Muscle layer of duodenum (tissue), 2 donors: ENCODE results near the gene CCDC149.

Experiments
- H3K27ac ChIP-seq: one replicate; pipeline ENCODE4 v1.7.0; 2013; ENCODE audit warnings: mild to moderate bottlenecking, low read length
- H3K27me3 ChIP-seq: one replicate; pipeline ENCODE4 v1.7.0; 2013; ENCODE audit warnings: low read depth, mild to moderate bottlenecking, control low read depth, low read length
- H3K36me3 ChIP-seq, 2 donors: one replicate each; pipeline ENCODE4 v1.7.0; 2013; ENCODE audit warnings: low read length in 2 of 2, control low read depth in 1 of 2, mild to moderate bottlenecking in 1 of 2; ENCODE audit not compliant: insufficient read depth in 2 of 2, control insufficient read depth in 1 of 2
- H3K4me1 ChIP-seq, 2 donors: one replicate each; pipeline ENCODE4 v1.7.0; 2013; ENCODE audit warnings: low read length in 2 of 2, mild to moderate bottlenecking in 2 of 2, control low read depth in 1 of 2, moderate library complexity in 1 of 2; ENCODE audit not compliant: insufficient read depth in 2 of 2, control insufficient read depth in 1 of 2
- H3K4me3 ChIP-seq, 2 donors: one replicate each; pipeline ENCODE4 v1.7.0; 2013; ENCODE audit warnings: low read length in 2 of 2, low read depth in 1 of 2, mild to moderate bottlenecking in 1 of 2
- H3K9me3 ChIP-seq, 2 donors: one replicate each; pipeline ENCODE4 v1.7.0; 2013; ENCODE audit warnings: low read length in 2 of 2, control low read depth in 1 of 2, mild to moderate bottlenecking in 1 of 2; ENCODE audit not compliant: control insufficient read depth in 1 of 2
- donor health status: healthy.

The CCDC149 gene

DNA sequence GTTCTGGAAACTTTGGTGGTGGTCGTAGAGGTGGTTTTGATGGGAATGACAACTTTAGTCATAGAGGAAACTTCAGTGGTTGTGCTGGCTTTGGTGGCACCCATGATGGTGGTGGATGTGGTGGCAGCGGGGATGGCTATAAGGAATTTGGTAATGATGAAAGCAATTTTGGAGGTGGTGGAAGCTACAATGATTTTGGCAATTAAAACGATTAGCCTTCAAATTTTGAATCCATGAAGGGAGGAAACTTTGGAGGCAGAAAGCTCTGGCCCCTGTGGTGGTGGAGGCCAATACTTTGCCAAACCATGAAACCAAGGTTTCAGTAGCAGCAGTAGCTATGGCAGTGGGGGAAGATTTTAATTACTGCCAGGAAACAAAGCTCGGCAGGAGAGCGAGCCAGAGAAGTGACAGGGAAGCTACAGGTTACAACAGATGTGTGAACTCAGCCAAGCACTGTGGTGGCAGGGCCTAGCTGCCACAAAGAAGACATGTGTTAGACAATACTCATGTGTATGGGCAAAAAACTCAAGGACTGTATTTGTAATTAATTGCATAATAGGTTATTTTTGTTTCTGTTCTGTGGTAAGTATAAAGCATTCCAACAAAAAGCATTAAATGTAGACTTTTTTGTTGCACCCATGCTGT lies 140.7 kb downstream of the CCDC149 start:
- Histone ChIP-seq H3K27me3 (no peaks in the 10 kb centered on the region), H3K4me1 (peaks cover 0 to 10% of the 10 kb centered on the region in 2 donors), H3K9me3 (no peaks in the 10 kb centered on the region), H3K36me3 (no peaks in the 10 kb centered on the region), H3K4me3 (no peak overlapping the region), H3K27ac (no peak overlapping the region)

DNA sequence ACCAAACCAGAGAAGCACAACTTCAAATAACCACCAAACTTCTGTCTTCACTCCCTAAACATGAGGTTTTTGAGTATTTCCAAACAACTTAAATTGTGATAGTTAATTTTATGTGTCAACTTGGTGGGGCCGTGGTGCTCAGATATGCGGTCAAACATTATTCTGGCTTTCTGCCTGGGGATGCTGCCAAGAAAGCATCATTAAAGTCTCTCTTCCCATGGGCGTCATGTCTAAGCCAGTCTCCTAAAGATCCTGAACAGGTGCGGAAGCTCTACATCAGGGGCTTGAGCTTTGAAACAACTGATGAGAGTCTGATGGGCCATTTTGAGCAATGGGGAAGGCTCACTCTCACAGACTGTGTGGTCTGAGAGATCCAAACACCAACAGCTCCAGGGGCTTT lies 141.6 kb downstream of the CCDC149 start:
- Histone ChIP-seq H3K27ac (no peak overlapping the region), H3K4me3 (no peak overlapping the region), H3K27me3 (no peaks in the 10 kb centered on the region), H3K4me1 (peaks cover 0 to 10% of the 10 kb centered on the region in 2 donors), H3K9me3 (no peaks in the 10 kb centered on the region), H3K36me3 (no peaks in the 10 kb centered on the region)

DNA sequence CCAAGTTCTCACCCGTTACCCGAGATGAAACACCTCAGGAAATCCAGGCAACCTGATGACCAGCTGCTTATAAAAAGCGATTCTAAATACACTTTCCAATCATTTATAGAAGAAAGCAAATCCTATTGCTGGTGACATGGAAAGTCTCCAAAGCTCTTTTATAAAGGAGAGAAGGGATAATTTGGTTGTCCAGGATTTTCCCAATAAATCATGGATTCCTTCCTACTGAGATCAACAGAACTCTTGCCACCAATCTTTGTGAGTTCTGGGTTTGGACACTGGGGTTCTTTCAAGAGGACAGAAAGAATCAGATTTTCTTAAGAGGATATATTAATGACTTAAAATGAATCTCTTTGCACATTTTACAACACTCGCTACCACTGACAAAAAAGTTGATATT lies 142.2 kb downstream of the CCDC149 start:
- no peak overlapping the region for H3K27ac ChIP-seq

DNA sequence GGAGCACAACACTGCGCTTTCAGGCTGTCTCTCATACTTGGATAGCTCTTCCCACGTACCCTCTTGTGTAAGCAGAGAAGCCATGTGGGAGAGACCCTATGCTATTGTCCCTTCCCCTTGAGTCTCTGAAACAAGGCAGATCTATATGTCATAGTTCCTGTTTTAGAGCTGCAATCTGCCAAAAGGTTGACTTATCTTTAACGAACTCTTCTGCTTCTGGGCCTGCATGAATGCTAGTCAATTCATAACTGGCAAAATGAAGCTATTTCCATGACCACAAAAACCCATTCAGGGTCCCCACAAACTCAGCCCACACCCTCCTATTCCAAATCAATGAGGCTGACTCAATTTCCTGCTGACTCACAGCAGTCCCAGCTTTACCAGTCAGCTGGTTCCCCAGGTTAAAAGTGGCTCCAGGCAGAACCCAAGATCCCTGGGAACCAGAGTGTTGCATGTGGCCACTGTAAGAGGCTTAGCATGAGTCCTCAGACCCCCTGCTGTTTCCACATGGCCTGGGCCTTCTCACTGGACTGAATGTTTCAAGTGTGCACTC lies 142.7 kb downstream of the CCDC149 start:
- no peak overlapping the region for H3K27ac ChIP-seq
- peaks cover 0 to 10% of the 10 kb centered on the region in 2 donors for H3K4me1 ChIP-seq
- H3K27me3 ChIP-seq, result no peaks in the 10 kb centered on the region
- no peaks in the 10 kb centered on the region for H3K9me3 ChIP-seq
- H3K4me3 ChIP-seq, result no peak overlapping the region
- no peaks in the 10 kb centered on the region for H3K36me3 ChIP-seq

More for the DNA sequence above, 142.2 kb downstream of the CCDC149 start:
- Histone ChIP-seq H3K36me3 (no peaks in the 10 kb centered on the region), H3K4me3 (no peak overlapping the region), H3K27me3 (no peaks in the 10 kb centered on the region), H3K9me3 (no peaks in the 10 kb centered on the region), H3K4me1 (peaks cover 0 to 10% of the 10 kb centered on the region in 2 donors)

DNA sequence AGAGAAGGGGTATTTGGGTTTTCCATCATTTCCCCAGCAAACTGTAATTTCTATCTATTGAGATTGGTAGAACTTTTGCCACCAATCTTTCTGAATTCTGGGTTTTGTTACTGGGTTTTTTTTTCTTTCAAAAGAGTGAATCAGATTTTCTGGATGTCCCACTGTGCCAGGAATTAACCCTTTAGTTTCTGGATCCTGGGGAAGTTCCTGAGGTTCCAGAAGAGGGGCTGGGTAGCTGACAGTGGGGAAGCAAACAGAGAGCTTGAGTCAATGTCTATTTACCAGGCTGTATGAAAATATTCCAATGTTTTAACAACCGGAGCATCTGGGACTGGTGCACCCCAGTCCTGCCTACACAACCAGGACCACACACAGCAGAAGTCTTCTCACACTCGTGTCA lies 143.3 kb downstream of the CCDC149 start:
- H3K4me3 ChIP-seq, result no peak overlapping the region
- no peak overlapping the region for H3K27ac ChIP-seq
- no peaks in the 10 kb centered on the region for H3K9me3 ChIP-seq
- H3K36me3 ChIP-seq, result no peaks in the 10 kb centered on the region
- H3K4me1 ChIP-seq, result peaks cover 0 to 10% of the 10 kb centered on the region in 2 donors
- no peaks in the 10 kb centered on the region for H3K27me3 ChIP-seq

DNA sequence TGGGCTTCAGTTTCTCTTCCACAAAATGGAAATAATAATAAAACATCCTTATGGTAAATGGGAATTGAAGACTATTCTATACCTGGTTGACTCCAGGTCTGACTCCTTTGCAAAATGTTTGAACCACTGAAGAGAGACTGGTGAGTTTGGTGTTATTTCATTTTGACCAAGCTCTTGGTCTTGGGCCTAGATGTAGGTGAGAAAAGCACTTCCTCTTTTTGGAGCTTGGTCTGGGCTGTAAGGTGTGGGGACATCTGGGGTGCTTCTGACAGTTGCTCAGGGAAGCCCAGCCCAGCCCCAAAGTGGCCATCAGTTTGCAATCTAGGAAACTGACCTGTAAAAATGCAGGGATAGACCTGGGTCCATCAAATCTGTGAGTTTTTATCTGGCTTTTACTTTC lies 144.2 kb downstream of the CCDC149 start:
- H3K27me3 ChIP-seq, result no peaks in the 10 kb centered on the region
- H3K4me3 ChIP-seq, result no peak overlapping the region
- no peak overlapping the region for H3K27ac ChIP-seq
- peaks cover 0 to 10% of the 10 kb centered on the region in 2 donors for H3K4me1 ChIP-seq
- no peaks in the 10 kb centered on the region for H3K9me3 ChIP-seq
- no peaks in the 10 kb centered on the region for H3K36me3 ChIP-seq

DNA sequence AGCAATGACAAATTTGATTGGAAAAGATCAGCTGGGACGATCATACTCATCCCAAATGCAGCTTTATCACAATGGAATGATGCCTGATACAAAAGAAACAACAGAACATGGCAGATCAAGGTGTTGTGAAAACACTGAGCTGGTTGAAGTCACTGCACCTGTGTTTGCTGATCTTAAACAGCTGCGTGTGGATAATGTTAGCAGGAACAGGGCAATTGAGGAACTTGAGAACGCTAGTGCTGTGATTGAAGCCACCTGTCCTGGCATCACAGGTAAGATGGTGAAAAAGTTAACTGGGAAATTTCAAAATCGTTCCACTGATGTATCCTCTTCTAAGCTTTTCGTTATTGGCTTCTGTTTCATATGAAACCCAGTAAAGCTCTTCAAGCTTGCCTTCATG lies 144.8 kb downstream of the CCDC149 start:
- no peak overlapping the region for H3K4me3 ChIP-seq
- no peaks in the 10 kb centered on the region for H3K27me3 ChIP-seq
- no peak overlapping the region for H3K27ac ChIP-seq
- H3K4me1 ChIP-seq, result peaks cover 0 to 10% of the 10 kb centered on the region in 2 donors
- no peaks in the 10 kb centered on the region for H3K9me3 ChIP-seq
- H3K36me3 ChIP-seq, result no peaks in the 10 kb centered on the region

DNA sequence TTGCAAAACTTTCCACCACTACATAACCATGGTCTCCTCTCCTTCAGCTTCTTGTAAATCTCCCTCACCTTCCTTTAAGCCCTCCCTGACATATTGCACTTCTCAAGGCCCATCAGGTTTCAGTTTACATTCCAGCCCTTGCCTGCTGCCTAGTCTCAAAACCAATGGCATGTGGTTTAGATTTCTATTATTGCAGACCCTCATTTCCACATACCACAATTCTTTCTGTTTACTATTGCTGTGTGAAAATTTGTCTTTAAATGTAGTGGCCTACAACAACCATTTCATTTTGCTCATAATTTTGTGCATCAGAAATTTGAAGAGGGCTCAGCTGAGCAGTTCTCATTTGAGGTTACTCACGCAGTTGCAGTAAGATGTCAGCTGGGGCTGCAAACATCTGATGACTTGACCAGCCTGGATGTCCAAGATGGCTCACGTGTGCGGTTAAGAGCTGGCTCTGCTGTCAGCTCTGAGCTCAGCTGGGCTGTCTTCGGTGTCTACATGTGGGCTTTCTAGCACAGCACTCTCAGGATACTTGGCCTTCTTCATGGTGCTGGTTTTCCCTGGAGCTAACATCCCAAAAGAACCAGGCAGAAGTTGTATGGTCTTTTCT lies 147.4 kb downstream of the CCDC149 start:
- no peak overlapping the region for H3K4me3 ChIP-seq

DNA sequence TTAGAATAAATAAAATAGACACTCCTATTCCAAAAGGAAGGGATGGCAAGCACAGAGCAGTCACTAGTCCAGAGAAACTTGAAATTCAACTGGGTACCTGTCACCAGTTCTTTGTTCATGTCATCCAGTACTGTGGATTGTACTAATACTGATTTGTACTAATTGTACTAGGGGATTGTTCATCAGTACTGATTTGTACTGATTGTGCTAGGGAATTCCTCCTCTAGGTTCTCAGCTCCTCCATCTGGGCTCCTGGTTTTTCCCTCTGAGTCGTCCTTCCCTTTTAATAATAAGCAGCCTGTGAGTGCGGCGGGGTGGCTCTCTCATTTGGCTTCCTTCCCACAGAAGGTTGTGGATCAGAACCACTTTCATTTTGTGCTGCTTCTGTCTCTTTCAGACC lies 148.5 kb downstream of the CCDC149 start:
- Histone ChIP-seq H3K36me3 (no peaks in the 10 kb centered on the region), H3K27me3 (no peaks in the 10 kb centered on the region), H3K9me3 (no peaks in the 10 kb centered on the region), H3K27ac (peak overlapping the region; percentile 40), H3K4me3 (no peak overlapping the region), H3K4me1 (no peaks in the 10 kb centered on the region)

More for the DNA sequence above, 147.4 kb downstream of the CCDC149 start:
- Histone ChIP-seq H3K9me3 (no peaks in the 10 kb centered on the region), H3K27me3 (no peaks in the 10 kb centered on the region), H3K36me3 (no peaks in the 10 kb centered on the region), H3K4me1 (peaks cover 0 to 3% of the 10 kb centered on the region in 2 donors), H3K27ac (peak overlapping the region; percentile 40)

DNA sequence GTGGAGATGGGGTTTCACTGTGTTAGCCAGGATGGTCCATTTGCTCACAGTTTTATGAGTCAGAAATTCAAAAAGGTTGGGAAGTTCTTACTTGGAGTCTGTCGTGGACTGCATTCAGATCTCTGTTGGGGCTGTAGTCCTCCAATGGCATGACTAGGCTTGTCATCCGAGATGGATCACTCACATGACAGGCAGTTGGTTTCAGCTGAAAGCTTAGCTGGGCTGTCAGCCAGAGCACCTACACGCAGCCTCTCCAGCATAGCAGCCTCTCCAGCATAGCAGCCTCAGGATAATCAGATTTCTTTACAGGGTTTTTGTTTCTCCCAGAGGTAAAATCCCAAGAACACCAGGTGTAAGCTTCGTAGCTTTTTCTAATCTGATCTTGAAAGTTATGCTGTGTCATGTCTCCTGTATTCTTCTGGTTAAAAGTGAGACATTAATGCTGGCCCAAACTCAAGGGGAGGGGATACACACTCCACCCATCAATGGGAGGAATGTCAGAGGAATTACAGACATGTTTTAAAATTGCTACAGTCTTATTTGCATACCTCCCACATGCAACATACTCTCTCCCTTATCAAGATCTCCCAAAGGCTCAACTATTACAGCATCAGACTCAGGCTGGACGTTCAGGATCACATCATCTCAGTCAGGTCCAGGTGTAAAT lies 149.1 kb downstream of the CCDC149 start:
- no peak overlapping the region for H3K27ac ChIP-seq
- H3K4me3 ChIP-seq, result no peak overlapping the region
- no peaks in the 10 kb centered on the region for H3K4me1 ChIP-seq
- H3K36me3 ChIP-seq, result no peaks in the 10 kb centered on the region
- H3K9me3 ChIP-seq, result no peaks in the 10 kb centered on the region
- no peaks in the 10 kb centered on the region for H3K27me3 ChIP-seq
